ENCODE measurements around the gene USP48. TPM values are rescaled to one million over a fixed set of nuclear protein-coding genes. Genes with fewer than 3 reads are reported as not detected.

Gene USP48
- total and polyA plus RNA-seq, 10 of the 15 experiments (the other 5 are each of a cell fraction or from before 2014, with no cell fraction given), result 21.2 to 115 (median 75.5) TPM

DNA sequence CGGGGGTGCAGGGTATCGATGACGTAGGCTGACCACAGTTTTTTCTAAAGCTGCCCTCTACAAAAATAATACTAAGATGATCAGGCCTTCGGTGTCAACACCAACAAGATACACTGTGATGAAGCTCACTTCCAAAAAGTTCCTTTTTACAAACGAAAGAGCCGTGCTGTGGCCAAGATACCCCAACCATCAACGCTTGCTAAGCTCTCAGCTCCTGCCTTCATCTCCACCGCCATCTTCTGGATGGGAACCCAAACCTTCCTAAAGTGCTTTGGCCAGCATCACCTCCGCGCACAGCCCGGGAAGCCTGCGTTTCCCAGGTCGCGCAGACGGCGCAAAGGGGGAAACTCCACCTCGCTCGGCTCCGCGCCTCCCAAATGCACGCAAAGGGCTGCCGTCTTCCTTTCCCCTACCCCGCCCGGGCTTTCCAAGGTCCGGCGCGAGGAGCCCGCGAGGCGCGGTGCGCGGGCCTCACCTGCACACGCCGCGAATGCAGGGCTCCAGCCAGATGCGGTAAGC, 541 bp downstream of the USP48 start (continued):
- TF ChIP-seq, protein P1, sequence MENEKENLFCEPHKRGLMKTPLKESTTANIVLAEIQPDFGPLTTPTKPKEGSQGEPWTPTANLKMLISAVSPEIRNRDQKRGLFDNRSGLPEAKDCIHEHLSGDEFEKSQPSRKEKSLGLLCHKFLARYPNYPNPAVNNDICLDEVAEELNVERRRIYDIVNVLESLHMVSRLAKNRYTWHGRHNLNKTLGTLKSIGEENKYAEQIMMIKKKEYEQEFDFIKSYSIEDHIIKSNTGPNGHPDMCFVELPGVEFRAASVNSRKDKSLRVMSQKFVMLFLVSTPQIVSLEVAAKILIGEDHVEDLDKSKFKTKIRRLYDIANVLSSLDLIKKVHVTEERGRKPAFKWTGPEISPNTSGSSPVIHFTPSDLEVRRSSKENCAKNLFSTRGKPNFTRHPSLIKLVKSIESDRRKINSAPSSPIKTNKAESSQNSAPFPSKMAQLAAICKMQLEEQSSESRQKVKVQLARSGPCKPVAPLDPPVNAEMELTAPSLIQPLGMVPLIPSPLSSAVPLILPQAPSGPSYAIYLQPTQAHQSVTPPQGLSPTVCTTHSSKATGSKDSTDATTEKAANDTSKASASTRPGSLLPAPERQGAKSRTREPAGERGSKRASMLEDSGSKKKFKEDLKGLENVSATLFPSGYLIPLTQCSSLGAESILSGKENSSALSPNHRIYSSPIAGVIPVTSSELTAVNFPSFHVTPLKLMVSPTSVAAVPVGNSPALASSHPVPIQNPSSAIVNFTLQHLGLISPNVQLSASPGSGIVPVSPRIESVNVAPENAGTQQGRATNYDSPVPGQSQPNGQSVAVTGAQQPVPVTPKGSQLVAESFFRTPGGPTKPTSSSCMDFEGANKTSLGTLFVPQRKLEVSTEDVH (IDR thresholded peaks at IDR 0.05; ENCODE audit: low read depth, partially characterized antibody), result no peak

DNA sequence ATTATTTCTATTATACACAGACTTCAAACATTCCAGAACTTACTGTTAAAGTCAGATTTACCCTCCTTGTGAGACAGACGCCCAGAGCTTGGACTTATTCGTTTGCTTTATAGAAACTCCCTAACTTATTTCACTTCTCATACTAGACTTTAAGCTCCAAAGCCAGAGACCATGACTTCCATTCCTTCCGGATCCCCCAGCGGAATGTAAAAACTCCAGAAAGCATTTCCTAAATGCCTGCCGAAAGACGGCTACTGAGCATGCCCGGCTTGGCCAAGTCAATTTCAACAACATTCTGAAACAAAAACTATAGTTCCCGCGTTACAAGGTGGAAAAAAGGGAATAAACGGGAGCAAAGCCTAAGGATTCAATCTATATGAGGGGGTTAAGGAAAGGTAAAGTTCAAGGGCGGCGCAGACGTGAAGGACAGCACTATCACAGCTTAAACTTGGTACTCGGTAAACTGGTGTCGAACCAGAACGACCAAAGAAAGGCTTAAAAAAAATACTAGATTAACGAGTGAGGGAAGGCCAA, 1.1 kb downstream of the USP48 start:
- no peak overlapping the region for H2AFZ ChIP-seq (ENCODE audit: control insufficient read depth, low read depth, low read length)
- TF ChIP-seq KAT2A (conservative IDR thresholded peaks at IDR 0.05; ENCODE audit: control insufficient read depth, low read depth, low read length) (no peak), POU2F2 (IDR thresholded peaks at IDR 0.05; ENCODE audit: borderline replicate concordance, low read depth, low read length) (peak; percentile 59; the same call in 2 of the 3 replicates), SREBF2 (IDR thresholded peaks at IDR 0.05; ENCODE audit: low read length) (no peak), MTA3 (IDR thresholded peaks at IDR 0.05; ENCODE audit: borderline replicate concordance, low read length) (no peak), RBBP5 (conservative IDR thresholded peaks at IDR 0.05) (no peak), RELA (IDR thresholded peaks at IDR 0.05; ENCODE audit: borderline replicate concordance, partially characterized antibody) (peak; percentile 60), PML (IDR thresholded peaks at IDR 0.05; ENCODE audit: low read length) (peak; percentile 68), IKZF2 (IDR thresholded peaks at IDR 0.05) (peak in 1 of 2 experiments; percentile 27; a peak in 1 of 4 replicates), RB1 (IDR thresholded peaks at IDR 0.05; ENCODE audit: borderline replicate concordance) (peak; percentile 33; the same call in 1 of the 2 replicates), JUND (IDR thresholded peaks at IDR 0.05; ENCODE audit: low read depth, low read length) (no peak), IKZF1 (conservative IDR thresholded peaks at IDR 0.05) (no peak), HDGF (IDR thresholded peaks at IDR 0.05) (no peak), ESRRA (IDR thresholded peaks at IDR 0.05; ENCODE audit: low read length) (0 out of 2 replicates have a peak, but pooled peaks have one; percentile 41), POLR2AphosphoS5 (IDR thresholded peaks at IDR 0.05; ENCODE audit: low read length) (peak; percentile 91)
- TF ChIP-seq, protein P2, sequence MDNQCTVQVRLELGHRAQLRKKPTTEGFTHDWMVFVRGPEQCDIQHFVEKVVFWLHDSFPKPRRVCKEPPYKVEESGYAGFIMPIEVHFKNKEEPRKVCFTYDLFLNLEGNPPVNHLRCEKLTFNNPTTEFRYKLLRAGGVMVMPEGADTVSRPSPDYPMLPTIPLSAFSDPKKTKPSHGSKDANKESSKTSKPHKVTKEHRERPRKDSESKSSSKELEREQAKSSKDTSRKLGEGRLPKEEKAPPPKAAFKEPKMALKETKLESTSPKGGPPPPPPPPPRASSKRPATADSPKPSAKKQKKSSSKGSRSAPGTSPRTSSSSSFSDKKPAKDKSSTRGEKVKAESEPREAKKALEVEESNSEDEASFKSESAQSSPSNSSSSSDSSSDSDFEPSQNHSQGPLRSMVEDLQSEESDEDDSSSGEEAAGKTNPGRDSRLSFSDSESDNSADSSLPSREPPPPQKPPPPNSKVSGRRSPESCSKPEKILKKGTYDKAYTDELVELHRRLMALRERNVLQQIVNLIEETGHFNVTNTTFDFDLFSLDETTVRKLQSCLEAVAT (IDR thresholded peaks at IDR 0.05), result peak; percentile 80
- TF ChIP-seq, protein P3, sequence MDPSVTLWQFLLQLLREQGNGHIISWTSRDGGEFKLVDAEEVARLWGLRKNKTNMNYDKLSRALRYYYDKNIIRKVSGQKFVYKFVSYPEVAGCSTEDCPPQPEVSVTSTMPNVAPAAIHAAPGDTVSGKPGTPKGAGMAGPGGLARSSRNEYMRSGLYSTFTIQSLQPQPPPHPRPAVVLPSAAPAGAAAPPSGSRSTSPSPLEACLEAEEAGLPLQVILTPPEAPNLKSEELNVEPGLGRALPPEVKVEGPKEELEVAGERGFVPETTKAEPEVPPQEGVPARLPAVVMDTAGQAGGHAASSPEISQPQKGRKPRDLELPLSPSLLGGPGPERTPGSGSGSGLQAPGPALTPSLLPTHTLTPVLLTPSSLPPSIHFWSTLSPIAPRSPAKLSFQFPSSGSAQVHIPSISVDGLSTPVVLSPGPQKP (IDR thresholded peaks at IDR 0.05; ENCODE audit: low read depth, low read length), result 0 out of 2 replicates have a peak, but pooled peaks have one; percentile 13

More for the DNA sequence above, 1.1 kb downstream of the USP48 start:
- intact Hi-C loops (cut with micrococcal nuclease; ENCODE audit: unreplicated experiment) (loop anchor here (5.0 to 10.0 kb wide), 2 partner anchors 80 to 183 kb away; no protein-coding TSS in a partner anchor), in situ Hi-C loops (cut with MboI) (loop anchor here (25.0 kb wide), 1 partner anchor 1805 kb away; no protein-coding TSS in a partner anchor)
- Histone ChIP-seq H3K36me3 (ENCODE audit: control insufficient read depth in 2 of 2, insufficient read depth in 2 of 2, low read length in 1 of 2) (no peaks in the 10 kb centered on the region), H3K4me3 (peak overlapping the region; percentile 73), H3K4me1 (ENCODE audit: control insufficient read depth, insufficient read depth, low read length) (0 out of 2 replicates have a peak, but pooled peaks cover 4% of the 10 kb centered on the region), H3K9me3 (replicated peaks; ENCODE audit: control insufficient read depth, insufficient read depth, low read length) (no peaks in the 10 kb centered on the region; the same call in 1 of the 3 replicates), H3K79me2 (ENCODE audit: control insufficient read depth, insufficient read depth, low read length) (peaks cover 63% of the 10 kb centered on the region), H3K27ac (ENCODE audit: control insufficient read depth, insufficient read depth) (peak overlapping the region; percentile 100), H3K27me3 (replicated peaks in 1 of 2; ENCODE audit: control insufficient read depth in 2 of 2, insufficient read depth in 2 of 2, low read length in 1 of 2) (no peaks in the 10 kb centered on the region), H3K4me2 (ENCODE audit: control insufficient read depth, insufficient read depth) (0 out of 2 replicates have a peak overlapping the region, but pooled peaks have one; percentile 0), H3K9ac (ENCODE audit: control insufficient read depth, insufficient read depth, low read length) (peak overlapping the region; percentile 100), H4K20me1 (ENCODE audit: control insufficient read depth, insufficient read depth) (no peaks in the 10 kb centered on the region)
- peak; percentile 37 for ATAC-seq
- SMC1A ChIA-PET (ENCODE audit: uncharacterized antibody, unreplicated experiment), result interaction anchor here (0.6 to 5.3 kb wide), 26 partner anchors 9 to 243 kb away, joined by 3 to 121 read pairs (median 4); no protein-coding TSS in a partner anchor
- TSS peak; percentile 78 for BruUV-seq (replicated peaks)
- DNase-seq (ENCODE audit: low read depth, low spot score), result no peak
- 1% methylated on average over 17 of the region's 17 CpGs for whole genome bisulfite sequencing (ENCODE audit: insufficient coverage, insufficient replicate concordance, low lambda C conversion rate, missing lambda C conversion rate)
- RAD21 ChIA-PET (ENCODE audit: unreplicated experiment), result interaction anchor here (0.7 to 4.0 kb wide), 26 partner anchors 10 to 437 kb away, joined by 3 to 100 read pairs (median 4); partner anchors contain the start of gene CDC42
- peak; percentile 57 for FAIRE-seq
- CTCF ChIA-PET, result interaction anchor here (0.8 to 3.4 kb wide), 23 partner anchors 9 to 243 kb away, joined by 3 to 50 read pairs (median 5); no protein-coding TSS in a partner anchor
- POLR2A ChIA-PET, result interaction anchor here (0.6 to 4.2 kb wide), 20 partner anchors 10 to 484 kb away, joined by 3 to 107 read pairs (median 4); no protein-coding TSS in a partner anchor

Data from GM12878 (cell line).